ENCODE data around the gene VSIG10L2.

DNA sequence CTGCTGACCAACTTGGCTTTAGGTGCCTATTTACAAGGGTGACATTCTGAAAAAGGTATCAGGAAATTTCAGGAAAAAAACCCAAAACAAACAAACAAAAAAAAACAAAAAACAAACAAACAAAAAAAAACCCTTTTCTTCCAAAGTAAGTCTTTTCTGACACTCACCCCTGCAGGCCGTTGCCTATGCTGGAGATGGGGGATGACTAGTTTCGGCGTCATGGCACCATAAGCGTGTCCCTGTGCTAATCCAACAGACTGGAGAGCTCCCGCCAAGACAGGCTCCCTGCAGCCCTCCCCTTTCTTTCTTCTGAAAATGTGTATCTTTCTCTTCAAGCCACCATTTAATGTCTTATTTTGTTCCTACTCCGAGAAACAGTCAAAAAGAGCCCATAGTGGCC lies 13.7 kb downstream of the VSIG10L2 start:
- TF ChIP-seq POLR2A (IDR thresholded peaks at IDR 0.05), result no peak
- TF ChIP-seq, protein P1, sequence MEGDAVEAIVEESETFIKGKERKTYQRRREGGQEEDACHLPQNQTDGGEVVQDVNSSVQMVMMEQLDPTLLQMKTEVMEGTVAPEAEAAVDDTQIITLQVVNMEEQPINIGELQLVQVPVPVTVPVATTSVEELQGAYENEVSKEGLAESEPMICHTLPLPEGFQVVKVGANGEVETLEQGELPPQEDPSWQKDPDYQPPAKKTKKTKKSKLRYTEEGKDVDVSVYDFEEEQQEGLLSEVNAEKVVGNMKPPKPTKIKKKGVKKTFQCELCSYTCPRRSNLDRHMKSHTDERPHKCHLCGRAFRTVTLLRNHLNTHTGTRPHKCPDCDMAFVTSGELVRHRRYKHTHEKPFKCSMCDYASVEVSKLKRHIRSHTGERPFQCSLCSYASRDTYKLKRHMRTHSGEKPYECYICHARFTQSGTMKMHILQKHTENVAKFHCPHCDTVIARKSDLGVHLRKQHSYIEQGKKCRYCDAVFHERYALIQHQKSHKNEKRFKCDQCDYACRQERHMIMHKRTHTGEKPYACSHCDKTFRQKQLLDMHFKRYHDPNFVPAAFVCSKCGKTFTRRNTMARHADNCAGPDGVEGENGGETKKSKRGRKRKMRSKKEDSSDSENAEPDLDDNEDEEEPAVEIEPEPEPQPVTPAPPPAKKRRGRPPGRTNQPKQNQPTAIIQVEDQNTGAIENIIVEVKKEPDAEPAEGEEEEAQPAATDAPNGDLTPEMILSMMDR (IDR thresholded peaks at IDR 0.05), result no peak
- TF ChIP-seq EP300 (IDR thresholded peaks at IDR 0.05), result no peak
- no peak for TF ChIP-seq POLR2AphosphoS5 (IDR thresholded peaks at IDR 0.05)
